ENCODE measurements around the gene FDX1. TPM values are rescaled to one million over a fixed set of nuclear protein-coding genes. Genes with fewer than 3 reads are reported as not detected.

The FDX1 gene
- total and polyA plus RNA-seq, 8 donors = 6.7 to 11.3 (median 8.3) TPM

DNA sequence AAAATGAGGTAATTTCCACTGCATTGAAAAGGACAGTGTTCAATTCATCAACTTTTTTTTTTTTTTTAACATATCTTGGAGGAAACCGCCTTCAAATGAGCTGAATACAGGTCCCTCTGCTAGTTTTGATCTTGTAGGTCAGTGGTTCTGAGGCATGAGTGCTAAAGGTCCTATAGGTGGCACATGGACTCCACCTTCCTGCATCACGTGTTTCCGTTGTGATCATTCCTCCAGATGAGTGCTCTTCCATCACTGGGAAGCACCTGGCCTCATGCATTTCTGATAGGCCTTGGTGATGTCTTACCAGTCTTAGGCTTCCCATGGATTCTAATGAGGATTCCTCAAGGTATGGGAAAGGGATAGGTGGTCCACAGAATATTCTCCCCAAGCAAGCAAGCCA lies 37.8 kb downstream of the FDX1 start:
- H3K27ac ChIP-seq = no peak overlapping the region
- no peak for FAIRE-seq
- TF ChIP-seq, protein P1, sequence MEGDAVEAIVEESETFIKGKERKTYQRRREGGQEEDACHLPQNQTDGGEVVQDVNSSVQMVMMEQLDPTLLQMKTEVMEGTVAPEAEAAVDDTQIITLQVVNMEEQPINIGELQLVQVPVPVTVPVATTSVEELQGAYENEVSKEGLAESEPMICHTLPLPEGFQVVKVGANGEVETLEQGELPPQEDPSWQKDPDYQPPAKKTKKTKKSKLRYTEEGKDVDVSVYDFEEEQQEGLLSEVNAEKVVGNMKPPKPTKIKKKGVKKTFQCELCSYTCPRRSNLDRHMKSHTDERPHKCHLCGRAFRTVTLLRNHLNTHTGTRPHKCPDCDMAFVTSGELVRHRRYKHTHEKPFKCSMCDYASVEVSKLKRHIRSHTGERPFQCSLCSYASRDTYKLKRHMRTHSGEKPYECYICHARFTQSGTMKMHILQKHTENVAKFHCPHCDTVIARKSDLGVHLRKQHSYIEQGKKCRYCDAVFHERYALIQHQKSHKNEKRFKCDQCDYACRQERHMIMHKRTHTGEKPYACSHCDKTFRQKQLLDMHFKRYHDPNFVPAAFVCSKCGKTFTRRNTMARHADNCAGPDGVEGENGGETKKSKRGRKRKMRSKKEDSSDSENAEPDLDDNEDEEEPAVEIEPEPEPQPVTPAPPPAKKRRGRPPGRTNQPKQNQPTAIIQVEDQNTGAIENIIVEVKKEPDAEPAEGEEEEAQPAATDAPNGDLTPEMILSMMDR (IDR thresholded peaks at IDR 0.05) = no peak
- 97 to 98% methylated on average over 3 of the region's 3 CpGs for WGBS, 2 donors
- intact Hi-C loops (cut with DNase I) = no loop called here
- H3K4me1 ChIP-seq = no peaks in the 10 kb centered on the region
- H3K27me3 ChIP-seq = no peaks in the 10 kb centered on the region
- no peak for DNase-seq
- H3K4me3 ChIP-seq = no peak overlapping the region
- peaks cover 0 to 5% (median 2%) of the 10 kb centered on the region in 3 donors for H3K36me3 ChIP-seq
- no peaks in the 10 kb centered on the region for H3K9me3 ChIP-seq
- ATAC-seq = no peak

GRCh38 chr11:110468121-110468520 lies 38.4 kb downstream of the FDX1 start:
- ATAC-seq (no peak), DNase-seq (no peak), FAIRE-seq (no peak)
- 95 to 97% methylated on average over 4 of the region's 4 CpGs for WGBS, 2 donors
- intact Hi-C loops (cut with DNase I) = no loop called here
- TF ChIP-seq, protein P1 (IDR thresholded peaks at IDR 0.05) = no peak
- Histone ChIP-seq H3K27ac (no peak overlapping the region), H3K4me3 (no peak overlapping the region), H3K27me3 (no peaks in the 10 kb centered on the region), H3K9me3 (no peaks in the 10 kb centered on the region), H3K4me1 (no peaks in the 10 kb centered on the region), H3K36me3 (peaks cover 0 to 5% (median 2%) of the 10 kb centered on the region in 3 donors)

GRCh38 chr11:110469127-110469526 lies 39.4 kb downstream of the FDX1 start:
- Histone ChIP-seq H3K9me3 (no peaks in the 10 kb centered on the region), H3K27ac (no peak overlapping the region), H3K36me3 (no peaks in the 10 kb centered on the region), H3K4me3 (no peak overlapping the region), H3K27me3 (no peaks in the 10 kb centered on the region), H3K4me1 (no peaks in the 10 kb centered on the region)
- DNase-seq (no peak), ATAC-seq (no peak), FAIRE-seq (no peak)
- intact Hi-C loops (cut with DNase I) = no loop called here
- TF ChIP-seq, protein P1 (IDR thresholded peaks at IDR 0.05) = no peak

- Histone ChIP-seq H3K27ac (no peak overlapping the region), H3K27me3 (no peaks in the 10 kb centered on the region), H3K36me3 (no peaks in the 10 kb centered on the region), H3K4me3 (no peak overlapping the region), H3K9me3 (no peaks in the 10 kb centered on the region), H3K4me1 (no peaks in the 10 kb centered on the region)
- FAIRE-seq (no peak), DNase-seq (no peak), ATAC-seq (no peak)
- TF ChIP-seq, protein P1 (IDR thresholded peaks at IDR 0.05) = no peak
- intact Hi-C loops (cut with DNase I) = no loop called here
- 93 to 95% methylated on average over 2 of the region's 2 CpGs for WGBS, 2 donors
Measured at GRCh38 chr11:110470716-110471115, 41.0 kb downstream of the FDX1 start.

DNA sequence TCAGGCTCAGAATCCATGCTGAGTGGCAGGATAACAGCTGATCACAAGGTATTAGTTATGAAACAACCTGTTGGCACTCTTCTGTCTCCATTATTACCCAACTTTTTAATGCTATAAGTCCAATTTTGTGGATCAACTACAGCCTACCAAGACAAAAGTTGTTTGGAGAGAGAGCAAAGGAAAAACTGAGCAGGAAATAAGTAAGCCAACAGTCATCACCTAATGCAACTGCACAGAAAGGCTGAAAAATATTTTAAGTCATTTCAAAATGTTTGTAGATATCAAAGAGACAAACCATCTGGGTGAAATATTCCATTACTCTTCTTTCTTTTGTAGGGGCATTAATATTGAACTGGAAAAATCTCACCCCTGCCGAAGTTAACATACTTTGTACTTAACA lies 41.6 kb downstream of the FDX1 start:
- Histone ChIP-seq H3K36me3 (no peaks in the 10 kb centered on the region), H3K9me3 (no peaks in the 10 kb centered on the region), H3K27ac (no peak overlapping the region), H3K27me3 (no peaks in the 10 kb centered on the region), H3K4me3 (no peak overlapping the region), H3K4me1 (no peaks in the 10 kb centered on the region)
- DNase-seq (no peak), ATAC-seq (no peak), FAIRE-seq (no peak)
- intact Hi-C loops (cut with DNase I) = no loop called here
- WGBS, 2 donors = 84 to 95% methylated on average over 1 of the region's 1 CpG
- TF ChIP-seq, protein P1 (IDR thresholded peaks at IDR 0.05) = no peak
